ENCODE measurements around the gene SNN. TPM values are rescaled to one million over a fixed set of nuclear protein-coding genes. Genes with fewer than 3 reads are reported as not detected.

Gene SNN
- total RNA-seq, 1 experiment from 2014 or later, result 12.0 TPM

GRCh38 chr16:11640987-11641817 lies 27.1 kb upstream of the SNN start:
- Histone ChIP-seq H3K27ac (peak overlapping the region; percentile 60), H3K4me3 (no peak overlapping the region), H3K36me3 (no peaks in the 10 kb centered on the region), H3K9me3 (replicated peaks) (no peaks in the 10 kb centered on the region), H3K4me1 (peaks cover 18% of the 10 kb centered on the region), H3K27me3 (no peaks in the 10 kb centered on the region)
- peak; percentile 40 to 75 for DNase-seq

GRCh38 chr16:11642765-11643116 lies 25.5 kb upstream of the SNN start:
- peaks cover 18% of the 10 kb centered on the region for H3K4me1 ChIP-seq
- no peaks in the 10 kb centered on the region for H3K27me3 ChIP-seq
- no peak for DNase-seq
- H3K4me3 ChIP-seq, result no peak overlapping the region
- no peak overlapping the region for H3K27ac ChIP-seq
- no peaks in the 10 kb centered on the region for H3K9me3 ChIP-seq (replicated peaks)
- no peaks in the 10 kb centered on the region for H3K36me3 ChIP-seq

DNA sequence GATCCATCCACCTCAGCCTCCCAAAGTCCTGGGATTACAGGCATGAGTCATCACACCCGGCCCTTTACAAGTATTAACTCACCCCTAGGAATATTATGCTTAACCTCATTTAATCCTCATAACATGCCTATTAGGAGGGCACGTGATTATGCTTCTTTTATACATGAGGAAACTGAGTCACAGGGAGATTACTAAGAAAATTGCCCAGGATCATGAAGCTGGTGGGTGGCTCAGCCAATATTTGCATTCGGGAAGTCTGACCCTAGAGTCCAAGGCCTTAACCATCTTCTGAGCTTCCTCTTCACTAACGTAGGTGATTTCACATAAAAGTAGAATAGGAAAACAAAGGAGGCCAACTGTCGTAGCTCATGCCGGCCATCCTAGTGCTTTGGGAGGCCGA lies 19.0 kb upstream of the SNN start:
- no peaks in the 10 kb centered on the region for H3K36me3 ChIP-seq
- no peak overlapping the region for H3K27ac ChIP-seq
- no peak overlapping the region for H3K4me3 ChIP-seq
- no peak for DNase-seq
- H3K27me3 ChIP-seq, result no peaks in the 10 kb centered on the region
- H3K4me1 ChIP-seq, result no peaks in the 10 kb centered on the region
- H3K9me3 ChIP-seq (replicated peaks), result no peaks in the 10 kb centered on the region

GRCh38 chr16:11650641-11651591 lies 17.3 kb upstream of the SNN start:
- no peak for DNase-seq
- Histone ChIP-seq H3K36me3 (no peaks in the 10 kb centered on the region), H3K27me3 (no peaks in the 10 kb centered on the region), H3K9me3 (replicated peaks) (no peaks in the 10 kb centered on the region), H3K4me3 (no peak overlapping the region), H3K4me1 (no peaks in the 10 kb centered on the region), H3K27ac (no peak overlapping the region)

GRCh38 chr16:11651796-11652195 lies 16.5 kb upstream of the SNN start:
- no peak for DNase-seq
- Histone ChIP-seq H3K4me3 (no peak overlapping the region), H3K9me3 (replicated peaks) (no peaks in the 10 kb centered on the region), H3K36me3 (no peaks in the 10 kb centered on the region), H3K27ac (no peak overlapping the region), H3K27me3 (no peaks in the 10 kb centered on the region), H3K4me1 (no peaks in the 10 kb centered on the region)

- H3K4me1 ChIP-seq, result no peaks in the 10 kb centered on the region
- DNase-seq, result no peak
- H3K9me3 ChIP-seq (replicated peaks), result no peaks in the 10 kb centered on the region
- H3K27me3 ChIP-seq, result no peaks in the 10 kb centered on the region
- H3K27ac ChIP-seq, result no peak overlapping the region
- no peaks in the 10 kb centered on the region for H3K36me3 ChIP-seq
- no peak overlapping the region for H3K4me3 ChIP-seq
Observed at GRCh38 chr16:11655655-11656054, 12.6 kb upstream of the SNN start.

DNA sequence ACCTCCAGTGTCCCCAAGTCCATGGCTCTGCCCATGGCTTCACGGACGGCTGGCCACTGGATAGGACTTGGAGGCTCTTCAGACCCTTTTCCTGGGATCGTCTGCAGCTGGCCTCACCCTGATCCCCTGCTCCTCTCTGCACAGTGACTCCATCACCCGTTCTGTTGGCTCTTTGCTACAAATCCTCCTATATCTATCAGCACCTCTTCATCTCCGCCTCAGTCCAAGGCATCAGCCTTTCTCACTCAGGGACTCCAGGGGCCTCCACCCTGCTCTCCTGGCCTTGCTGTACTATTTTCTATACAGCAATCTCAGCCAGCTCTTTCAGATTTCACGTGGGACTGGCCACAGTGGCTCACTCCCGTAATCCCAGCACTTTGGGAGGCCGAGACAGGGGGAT lies 10.7 kb upstream of the SNN start:
- Histone ChIP-seq H3K27me3 (no peaks in the 10 kb centered on the region), H3K4me3 (no peak overlapping the region), H3K4me1 (no peaks in the 10 kb centered on the region), H3K27ac (no peak overlapping the region), H3K36me3 (no peaks in the 10 kb centered on the region), H3K9me3 (replicated peaks) (no peaks in the 10 kb centered on the region)
- no peak for DNase-seq

DNA sequence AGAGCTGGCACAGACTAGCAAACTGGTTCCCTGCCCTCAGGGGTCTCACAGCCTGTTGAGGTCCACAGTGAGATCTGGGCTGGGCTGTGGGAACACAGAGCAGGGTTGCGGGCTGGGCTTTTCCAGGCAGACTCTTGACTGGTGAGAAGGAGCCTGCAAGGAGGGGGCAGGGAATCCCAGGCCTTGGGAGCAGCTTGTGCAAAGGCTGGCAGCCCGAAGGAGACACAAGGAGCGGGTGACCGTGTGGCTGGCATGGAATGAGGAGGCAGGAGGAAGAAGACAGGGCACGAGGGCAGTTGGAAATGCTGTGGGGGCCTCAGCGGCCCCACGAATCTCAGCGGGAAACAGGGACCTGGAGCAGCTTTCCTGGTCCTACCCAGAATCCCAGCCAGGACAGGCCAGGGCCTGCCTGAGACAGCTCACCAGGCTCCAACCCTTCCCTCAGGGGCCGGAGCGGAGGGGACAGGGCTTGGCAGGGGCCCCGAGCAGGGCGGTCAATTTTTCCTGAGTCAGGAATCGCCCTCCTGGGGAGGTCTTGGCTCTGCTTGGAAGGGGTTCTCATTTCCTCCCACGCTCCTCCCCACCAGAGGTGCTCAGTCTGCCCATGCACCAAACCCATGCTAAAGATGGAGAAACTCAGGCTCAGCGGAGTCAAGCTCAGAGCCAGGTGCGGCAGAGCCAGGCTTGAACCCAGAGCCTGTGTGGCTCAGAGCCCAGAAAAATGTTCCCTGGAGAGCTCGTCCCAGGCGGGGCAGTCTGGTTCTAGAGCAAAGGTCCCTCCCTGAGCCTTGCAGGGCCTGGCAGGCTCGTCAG lies 9.2 kb upstream of the SNN start:
- no peaks in the 10 kb centered on the region for H3K27me3 ChIP-seq
- H3K9me3 ChIP-seq (replicated peaks), result no peaks in the 10 kb centered on the region
- H3K4me1 ChIP-seq, result no peaks in the 10 kb centered on the region
- no peak overlapping the region for H3K27ac ChIP-seq
- no peaks in the 10 kb centered on the region for H3K36me3 ChIP-seq
- DNase-seq, result peak in 1 of 2 experiments; percentile 29
- no peak overlapping the region for H3K4me3 ChIP-seq

- no peak overlapping the region for H3K27ac ChIP-seq
- no peak overlapping the region for H3K4me3 ChIP-seq
Observed at GRCh38 chr16:11660565-11660964, 7.7 kb upstream of the SNN start.

GRCh38 chr16:11662582-11662981 lies 5.7 kb upstream of the SNN start:
- DNase-seq, result no peak
- no peak overlapping the region for H3K4me3 ChIP-seq

More at GRCh38 chr16:11660565-11660964, 7.7 kb upstream of the SNN start:
- Histone ChIP-seq H3K9me3 (replicated peaks) (no peaks in the 10 kb centered on the region), H3K36me3 (no peaks in the 10 kb centered on the region), H3K27me3 (no peaks in the 10 kb centered on the region), H3K4me1 (no peaks in the 10 kb centered on the region)
- DNase-seq, result no peak

GRCh38 chr16:11665071-11665491 lies 3.2 kb upstream of the SNN start:
- Histone ChIP-seq H3K27ac (no peak overlapping the region), H3K4me1 (0 out of 2 replicates have a peak, but pooled peaks cover 3% of the 10 kb centered on the region), H3K9me3 (replicated peaks) (no peaks in the 10 kb centered on the region), H3K4me3 (no peak overlapping the region), H3K36me3 (no peaks in the 10 kb centered on the region), H3K27me3 (no peaks in the 10 kb centered on the region)
- DNase-seq, result no peak

More at GRCh38 chr16:11662582-11662981, 5.7 kb upstream of the SNN start:
- no peak overlapping the region for H3K27ac ChIP-seq
- no peaks in the 10 kb centered on the region for H3K4me1 ChIP-seq
- H3K27me3 ChIP-seq, result no peaks in the 10 kb centered on the region
- H3K9me3 ChIP-seq (replicated peaks), result no peaks in the 10 kb centered on the region
- H3K36me3 ChIP-seq, result no peaks in the 10 kb centered on the region

DNA sequence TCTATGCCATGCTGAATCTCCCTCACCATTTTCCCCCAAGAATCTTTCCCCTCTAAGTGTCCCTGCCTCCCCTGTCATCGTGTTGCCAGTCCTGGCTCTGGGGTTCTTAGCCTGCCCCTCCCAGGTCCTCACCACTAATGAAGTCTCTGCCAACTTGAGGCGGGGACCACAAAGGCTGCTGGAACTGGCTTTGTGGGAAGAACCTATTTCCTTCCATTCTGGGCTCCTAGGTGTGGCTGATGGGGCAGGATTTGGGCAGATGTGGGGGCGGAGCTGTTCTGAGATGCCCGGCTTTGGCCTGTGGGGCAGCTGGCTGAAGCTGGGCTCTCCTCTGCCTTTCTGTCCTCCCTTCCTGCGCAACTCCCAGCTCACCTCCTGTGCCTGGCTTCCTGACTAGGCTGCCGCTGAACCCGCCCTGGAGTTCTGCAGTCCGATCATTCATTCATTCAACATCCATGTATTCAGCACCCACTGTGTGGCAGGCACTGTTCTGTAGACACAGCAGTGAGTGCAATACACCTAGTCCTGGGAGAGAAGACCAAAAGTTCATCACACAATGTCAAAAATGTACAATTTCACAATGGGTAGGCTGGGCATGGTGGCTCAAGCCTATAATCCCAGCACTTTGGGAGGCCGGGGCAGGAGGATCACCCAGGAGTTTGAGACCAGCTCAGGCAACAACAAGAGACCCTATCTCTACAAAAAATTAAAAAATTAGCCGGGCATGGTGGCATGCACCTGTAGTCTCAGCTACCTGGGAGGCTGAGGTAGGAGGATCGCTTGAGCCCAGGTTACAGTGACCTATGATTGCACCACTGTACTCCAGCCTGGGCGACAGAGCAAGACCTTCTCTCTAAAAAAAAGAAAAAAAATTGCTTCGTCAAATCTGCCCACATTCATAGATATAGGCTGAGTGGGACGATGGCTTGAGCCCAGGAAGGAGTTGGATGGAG lies 1.9 kb upstream of the SNN start:
- Histone ChIP-seq H3K36me3 (no peaks in the 10 kb centered on the region), H3K27me3 (no peaks in the 10 kb centered on the region), H3K27ac (no peak overlapping the region), H3K9me3 (replicated peaks) (no peaks in the 10 kb centered on the region), H3K4me3 (no peak overlapping the region), H3K4me1 (0 out of 2 replicates have a peak, but pooled peaks cover 3% of the 10 kb centered on the region)
- DNase-seq, result no peak

DNA sequence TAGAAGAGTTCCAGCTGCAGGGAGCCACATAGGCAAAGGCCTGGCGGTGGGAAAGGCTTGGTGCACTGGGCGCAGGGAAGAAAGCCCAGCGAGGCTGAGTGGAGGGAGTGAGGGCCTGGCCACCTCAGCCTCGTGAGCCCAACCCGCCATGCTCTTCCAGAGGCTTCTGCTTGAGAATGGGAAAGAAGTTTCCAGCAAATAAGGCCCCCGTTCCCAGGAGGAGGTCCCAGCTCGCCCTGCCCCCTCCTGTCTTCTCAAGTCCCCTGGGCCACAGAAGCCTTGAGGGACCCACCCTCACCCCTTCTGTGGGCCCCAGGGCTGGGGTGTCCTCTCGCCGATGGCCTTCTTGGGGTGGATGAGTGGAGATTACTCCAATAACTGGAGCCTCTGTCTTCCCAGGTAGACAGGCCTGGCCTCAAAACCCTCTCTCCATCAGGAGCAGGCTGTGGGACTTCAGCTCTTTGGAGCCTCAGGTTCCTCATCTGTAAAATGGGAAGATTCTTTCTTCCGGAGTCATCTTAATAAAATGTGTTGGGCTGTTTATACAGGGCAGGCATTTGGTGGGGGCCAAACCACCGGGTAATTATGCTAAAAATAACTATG lies 933 bp upstream of the SNN start:
- H3K4me3 ChIP-seq, result no peak overlapping the region
- H3K27me3 ChIP-seq, result no peaks in the 10 kb centered on the region
- no peak for DNase-seq
- no peaks in the 10 kb centered on the region for H3K36me3 ChIP-seq
- H3K27ac ChIP-seq, result no peak overlapping the region
- H3K4me1 ChIP-seq, result 0 out of 2 replicates have a peak, but pooled peaks cover 3% of the 10 kb centered on the region
- H3K9me3 ChIP-seq (replicated peaks), result no peaks in the 10 kb centered on the region

All from SJCRH30 (cell line).